ENCODE measurements around the gene PKD1L1. TPM values are rescaled to one million over a fixed set of nuclear protein-coding genes. Genes with fewer than 3 reads are reported as not detected.

Gene PKD1L1
- total RNA-seq, 1 experiment from 2014 or later: 2.8 TPM

DNA sequence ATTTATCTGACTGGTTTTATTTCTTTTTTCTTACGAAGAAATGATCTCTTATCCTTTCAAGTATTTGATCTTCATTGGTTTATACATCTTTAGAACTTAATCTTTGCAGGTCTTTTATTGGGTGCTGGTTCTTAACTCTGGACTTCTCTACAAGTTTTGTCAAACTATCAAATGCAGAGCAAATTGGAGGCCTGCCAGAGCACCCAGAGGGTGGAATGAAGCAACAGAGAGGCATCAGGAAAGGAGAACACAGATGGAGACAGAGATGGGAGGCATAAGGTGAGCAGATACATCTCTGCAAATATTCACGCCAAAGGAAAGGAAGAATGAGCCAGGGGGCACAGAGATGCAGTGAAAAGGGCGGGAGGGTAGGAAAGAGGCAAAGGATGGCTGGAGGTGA lies 130.3 kb downstream of the PKD1L1 start:
- H3K27ac ChIP-seq (ENCODE audit: low read length): peak overlapping the region; percentile 73
- H3K4me3 ChIP-seq (ENCODE audit: low read length): no peak overlapping the region
- H2AFZ ChIP-seq (ENCODE audit: low read length): no peak overlapping the region
- no peaks in the 10 kb centered on the region for H3K27me3 ChIP-seq (ENCODE audit: low read length)
- H3K9me3 ChIP-seq (ENCODE audit: low read length): no peaks in the 10 kb centered on the region
- H4K20me1 ChIP-seq (ENCODE audit: insufficient read depth, low read depth, low read length): no peaks in the 10 kb centered on the region
- no peak for DNase-seq
- no peaks in the 10 kb centered on the region for H3K9me2 ChIP-seq (replicated peaks; ENCODE audit: insufficient read depth, low read length)
- peaks cover 43% of the 10 kb centered on the region for H3K4me1 ChIP-seq (ENCODE audit: low read length)
- no peak overlapping the region for H3K9ac ChIP-seq (ENCODE audit: low read length)
- no peaks in the 10 kb centered on the region for H3K79me2 ChIP-seq (ENCODE audit: low read length)
- no peak overlapping the region for H3K4me2 ChIP-seq (ENCODE audit: low read depth, low read length, poor library complexity, severe bottlenecking)
- H3K36me3 ChIP-seq (ENCODE audit: insufficient read depth, low read length): no peaks in the 10 kb centered on the region

DNA sequence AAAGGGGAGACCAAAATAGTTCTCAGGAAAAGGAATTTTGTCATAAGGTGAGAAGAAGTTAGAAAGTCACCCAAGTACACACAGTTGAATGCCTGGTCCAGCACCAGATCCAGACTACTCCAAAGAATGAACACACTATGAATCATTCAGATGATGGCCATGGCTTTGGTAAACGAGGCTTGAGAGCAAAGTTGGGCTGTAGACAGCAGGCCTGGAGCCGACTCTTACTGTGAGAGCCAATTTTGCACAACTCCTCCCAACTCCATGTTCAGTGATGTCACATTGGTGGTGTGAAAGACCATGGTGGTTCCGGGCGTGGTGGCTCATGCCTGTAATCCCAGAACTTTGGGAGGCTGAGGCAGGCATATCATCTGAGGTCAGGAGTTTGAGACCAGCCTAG lies 131.6 kb downstream of the PKD1L1 start:
- no peaks in the 10 kb centered on the region for H4K20me1 ChIP-seq (ENCODE audit: insufficient read depth, low read depth, low read length)
- no peak overlapping the region for H2AFZ ChIP-seq (ENCODE audit: low read length)
- no peaks in the 10 kb centered on the region for H3K9me2 ChIP-seq (replicated peaks; ENCODE audit: insufficient read depth, low read length)
- H3K27me3 ChIP-seq (ENCODE audit: low read length): no peaks in the 10 kb centered on the region
- peak overlapping the region; percentile 61; the same call in 1 of the 2 replicates for H3K27ac ChIP-seq (ENCODE audit: low read length)
- peak; percentile 39 for DNase-seq
- no peaks in the 10 kb centered on the region for H3K9me3 ChIP-seq (ENCODE audit: low read length)
- no peaks in the 10 kb centered on the region for H3K79me2 ChIP-seq (ENCODE audit: low read length)
- H3K4me2 ChIP-seq (ENCODE audit: low read depth, low read length, poor library complexity, severe bottlenecking): no peak overlapping the region
- peaks cover 52% of the 10 kb centered on the region for H3K4me1 ChIP-seq (ENCODE audit: low read length)
- no peak overlapping the region for H3K9ac ChIP-seq (ENCODE audit: low read length)
- no peak overlapping the region for H3K4me3 ChIP-seq (ENCODE audit: low read length)
- H3K36me3 ChIP-seq (ENCODE audit: insufficient read depth, low read length): no peaks in the 10 kb centered on the region

- Histone ChIP-seq H3K27ac (ENCODE audit: low read length) (peak overlapping the region; percentile 61; the same call in 1 of the 2 replicates), H3K9me3 (ENCODE audit: low read length) (no peaks in the 10 kb centered on the region), H3K9ac (ENCODE audit: low read length) (no peak overlapping the region), H3K4me1 (ENCODE audit: low read length) (peaks cover 60% of the 10 kb centered on the region), H3K4me2 (ENCODE audit: low read depth, low read length, poor library complexity, severe bottlenecking) (no peak overlapping the region), H4K20me1 (ENCODE audit: insufficient read depth, low read depth, low read length) (no peaks in the 10 kb centered on the region), H3K4me3 (ENCODE audit: low read length) (no peak overlapping the region), H3K27me3 (ENCODE audit: low read length) (no peaks in the 10 kb centered on the region), H3K79me2 (ENCODE audit: low read length) (no peaks in the 10 kb centered on the region), H3K9me2 (replicated peaks; ENCODE audit: insufficient read depth, low read length) (no peaks in the 10 kb centered on the region), H2AFZ (ENCODE audit: low read length) (no peak overlapping the region), H3K36me3 (ENCODE audit: insufficient read depth, low read length) (no peaks in the 10 kb centered on the region)
- DNase-seq: no peak
These were observed 132.4 kb downstream of the PKD1L1 start for GRCh38 chr7:47815867-47816266.

DNA sequence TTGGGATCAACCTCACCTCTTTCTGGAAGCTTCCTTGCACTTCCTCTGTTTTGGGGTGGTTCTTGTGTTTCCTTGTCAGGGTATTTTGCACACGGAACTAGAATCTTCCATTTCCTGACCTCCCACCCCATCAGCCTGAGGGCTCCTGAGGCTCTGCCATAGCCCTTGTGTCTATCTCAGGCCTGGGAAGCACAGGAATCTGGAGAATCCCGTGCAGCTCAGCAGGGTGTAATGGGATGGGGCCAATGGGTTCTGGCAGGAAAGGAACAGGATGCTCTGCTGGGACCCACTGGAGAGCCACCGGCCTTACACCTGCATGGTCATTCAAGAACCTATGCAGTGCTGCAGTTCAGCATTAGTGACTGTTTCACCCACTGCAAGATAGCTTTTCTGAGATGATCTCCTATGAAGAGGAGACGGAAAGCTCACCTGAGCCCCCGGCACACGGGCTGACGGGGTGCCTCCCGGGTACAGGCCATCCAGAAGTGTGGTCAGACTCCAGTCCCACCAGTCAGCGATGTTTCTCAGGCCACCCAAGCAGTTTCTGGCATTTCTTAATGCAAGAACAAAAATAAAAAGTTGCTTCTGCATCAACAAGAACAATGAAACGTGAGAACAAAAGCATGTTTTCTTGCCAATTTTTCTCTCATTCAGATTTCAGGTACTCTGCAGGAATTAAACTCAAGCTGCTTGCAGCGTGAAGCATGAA lies 133.2 kb downstream of the PKD1L1 start:
- peak overlapping the region; percentile 37; the same call in 1 of the 2 replicates for H3K27ac ChIP-seq (ENCODE audit: low read length)
- no peak overlapping the region for H2AFZ ChIP-seq (ENCODE audit: low read length)
- no peak overlapping the region for H3K4me3 ChIP-seq (ENCODE audit: low read length)
- H3K4me1 ChIP-seq (ENCODE audit: low read length): peaks cover 68% of the 10 kb centered on the region
- no peaks in the 10 kb centered on the region for H3K9me2 ChIP-seq (replicated peaks; ENCODE audit: insufficient read depth, low read length)
- no peaks in the 10 kb centered on the region for H3K27me3 ChIP-seq (ENCODE audit: low read length)
- no peaks in the 10 kb centered on the region for H3K79me2 ChIP-seq (ENCODE audit: low read length)
- H4K20me1 ChIP-seq (ENCODE audit: insufficient read depth, low read depth, low read length): no peaks in the 10 kb centered on the region
- no peak overlapping the region for H3K4me2 ChIP-seq (ENCODE audit: low read depth, low read length, poor library complexity, severe bottlenecking)
- DNase-seq: no peak
- H3K9ac ChIP-seq (ENCODE audit: low read length): no peak overlapping the region
- no peaks in the 10 kb centered on the region for H3K9me3 ChIP-seq (ENCODE audit: low read length)
- H3K36me3 ChIP-seq (ENCODE audit: insufficient read depth, low read length): no peaks in the 10 kb centered on the region

DNA sequence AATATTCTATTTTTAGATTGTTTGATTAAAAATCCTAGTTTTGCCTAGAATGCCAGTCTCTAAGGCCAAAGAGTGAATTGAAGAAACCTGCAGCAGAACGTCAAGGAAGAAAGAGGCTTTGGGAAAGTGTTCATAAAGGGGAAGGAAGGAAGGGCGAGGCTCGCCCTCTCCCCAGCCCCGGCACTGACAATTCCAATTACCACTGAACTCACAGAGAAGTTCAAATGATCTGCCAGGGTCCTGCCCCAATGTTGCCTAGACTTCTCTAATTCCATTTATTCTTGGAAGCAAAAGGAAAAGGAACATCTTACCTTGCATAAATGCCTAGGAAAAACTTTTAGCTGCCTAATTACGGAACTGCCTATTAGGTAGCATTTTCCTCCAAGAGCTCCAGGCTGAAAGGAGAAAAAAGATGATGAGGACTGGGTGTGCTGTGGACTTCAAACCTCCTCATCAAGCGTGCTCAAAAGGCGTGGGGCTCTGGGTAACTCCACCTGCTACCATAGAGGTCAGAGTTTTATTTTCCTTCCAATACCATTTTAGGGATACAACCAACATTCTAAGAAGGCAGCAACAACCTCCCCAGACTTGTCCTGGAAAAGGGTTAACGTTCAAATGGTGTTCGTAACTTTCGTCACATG lies 134.5 kb downstream of the PKD1L1 start:
- DNase-seq: peak; percentile 40
- Histone ChIP-seq H3K79me2 (ENCODE audit: low read length) (no peaks in the 10 kb centered on the region), H4K20me1 (ENCODE audit: insufficient read depth, low read depth, low read length) (no peaks in the 10 kb centered on the region), H3K4me2 (ENCODE audit: low read depth, low read length, poor library complexity, severe bottlenecking) (no peak overlapping the region), H3K9ac (ENCODE audit: low read length) (no peak overlapping the region), H3K9me2 (replicated peaks; ENCODE audit: insufficient read depth, low read length) (no peaks in the 10 kb centered on the region), H2AFZ (ENCODE audit: low read length) (no peak overlapping the region), H3K4me1 (ENCODE audit: low read length) (peaks cover 68% of the 10 kb centered on the region), H3K36me3 (ENCODE audit: insufficient read depth, low read length) (no peaks in the 10 kb centered on the region), H3K27me3 (ENCODE audit: low read length) (no peaks in the 10 kb centered on the region), H3K4me3 (ENCODE audit: low read length) (no peak overlapping the region), H3K9me3 (ENCODE audit: low read length) (no peaks in the 10 kb centered on the region), H3K27ac (ENCODE audit: low read length) (peak overlapping the region; percentile 37)

DNA sequence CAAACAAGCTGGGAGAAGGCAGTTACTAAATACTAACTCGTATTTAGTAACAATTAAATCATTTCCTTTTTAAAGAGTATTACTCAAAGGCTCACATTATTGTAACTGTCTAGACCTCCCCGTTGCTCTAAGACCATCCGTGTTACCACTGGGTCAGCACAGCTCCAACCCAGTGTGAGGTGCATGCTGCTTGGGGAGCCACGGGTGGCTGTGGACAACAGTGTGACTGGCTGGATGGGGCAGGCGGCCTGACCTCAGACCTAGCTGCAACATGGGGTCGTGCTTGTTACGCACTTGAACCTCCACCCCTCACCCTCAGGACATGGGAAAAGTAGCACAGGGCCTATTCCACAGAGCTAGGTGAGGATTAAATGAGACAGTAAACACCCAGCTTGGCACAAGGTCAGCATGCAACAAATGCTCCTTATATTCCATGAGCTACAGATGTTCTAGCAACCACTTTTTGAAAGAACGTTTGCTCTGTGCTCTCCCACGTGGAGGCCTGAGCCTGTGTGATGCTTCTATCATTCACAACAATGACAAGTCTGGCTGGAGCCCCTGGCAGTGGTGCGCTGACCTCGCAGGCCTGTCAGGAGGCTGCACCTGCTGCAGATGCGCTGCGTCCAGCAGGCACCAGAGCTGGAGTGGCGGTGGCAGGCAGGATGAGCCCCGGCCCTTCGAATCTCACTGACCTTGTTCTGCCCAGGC lies 135.7 kb downstream of the PKD1L1 start:
- Histone ChIP-seq H3K36me3 (ENCODE audit: insufficient read depth, low read length) (no peaks in the 10 kb centered on the region), H3K4me1 (ENCODE audit: low read length) (peaks cover 68% of the 10 kb centered on the region), H3K9me3 (ENCODE audit: low read length) (no peaks in the 10 kb centered on the region), H3K4me2 (ENCODE audit: low read depth, low read length, poor library complexity, severe bottlenecking) (no peak overlapping the region), H3K4me3 (ENCODE audit: low read length) (no peak overlapping the region), H3K79me2 (ENCODE audit: low read length) (no peaks in the 10 kb centered on the region), H2AFZ (ENCODE audit: low read length) (no peak overlapping the region), H3K9ac (ENCODE audit: low read length) (no peak overlapping the region), H3K27me3 (ENCODE audit: low read length) (no peaks in the 10 kb centered on the region), H3K9me2 (replicated peaks; ENCODE audit: insufficient read depth, low read length) (no peaks in the 10 kb centered on the region), H4K20me1 (ENCODE audit: insufficient read depth, low read depth, low read length) (no peaks in the 10 kb centered on the region), H3K27ac (ENCODE audit: low read length) (peak overlapping the region; percentile 98)
- DNase-seq: peak; percentile 39

DNA sequence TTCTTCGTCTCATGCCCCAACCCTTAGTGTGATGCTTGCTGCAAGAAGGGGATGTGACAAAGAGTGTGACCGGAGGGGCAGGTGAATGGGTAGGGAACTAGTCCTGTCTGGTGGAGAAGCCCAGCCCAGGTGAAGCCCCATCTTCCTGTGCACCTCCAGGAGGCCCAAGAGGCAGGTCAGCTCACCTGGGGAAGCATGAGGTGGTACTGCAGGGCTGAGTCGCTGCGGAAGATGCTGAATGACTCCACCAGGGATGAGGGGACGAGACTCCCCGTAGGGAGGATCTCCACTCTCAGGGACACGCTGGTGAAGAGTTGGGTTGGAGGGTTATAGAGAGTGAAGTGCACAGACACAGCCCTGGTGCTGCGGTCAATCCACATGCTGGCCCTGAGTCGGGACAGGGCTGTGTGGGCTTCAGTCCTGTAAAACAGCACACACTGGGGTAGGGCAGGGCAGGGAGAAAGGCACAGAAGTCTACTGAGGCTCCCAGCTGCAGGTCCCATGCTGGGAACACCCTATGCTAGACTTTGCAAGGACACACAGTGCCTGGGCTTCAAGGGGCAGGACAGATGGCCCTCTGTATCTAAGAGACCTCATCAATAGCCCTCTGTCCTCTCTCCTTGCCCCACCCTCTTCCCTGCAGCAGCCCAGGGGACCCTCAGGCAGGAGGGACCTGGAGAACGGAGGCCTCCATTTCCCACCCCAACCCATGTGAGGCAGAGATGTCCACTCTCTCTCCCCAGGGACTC lies 136.5 kb downstream of the PKD1L1 start:
- Histone ChIP-seq H3K4me1 (ENCODE audit: low read length) (peaks cover 73% of the 10 kb centered on the region), H3K9me3 (ENCODE audit: low read length) (no peaks in the 10 kb centered on the region), H3K36me3 (ENCODE audit: insufficient read depth, low read length) (no peaks in the 10 kb centered on the region), H3K4me3 (ENCODE audit: low read length) (no peak overlapping the region), H3K27ac (ENCODE audit: low read length) (peak overlapping the region; percentile 98), H3K79me2 (ENCODE audit: low read length) (no peaks in the 10 kb centered on the region), H3K9me2 (replicated peaks; ENCODE audit: insufficient read depth, low read length) (no peaks in the 10 kb centered on the region), H2AFZ (ENCODE audit: low read length) (no peak overlapping the region), H3K27me3 (ENCODE audit: low read length) (no peaks in the 10 kb centered on the region), H4K20me1 (ENCODE audit: insufficient read depth, low read depth, low read length) (no peaks in the 10 kb centered on the region), H3K4me2 (ENCODE audit: low read depth, low read length, poor library complexity, severe bottlenecking) (peak overlapping the region; percentile 64), H3K9ac (ENCODE audit: low read length) (peak overlapping the region; percentile 29)
- peak; percentile 45 for DNase-seq

- H3K4me2 ChIP-seq (ENCODE audit: low read depth, low read length, poor library complexity, severe bottlenecking): peak overlapping the region; percentile 64
- no peak overlapping the region for H2AFZ ChIP-seq (ENCODE audit: low read length)
- peak; percentile 77 for DNase-seq
- H4K20me1 ChIP-seq (ENCODE audit: insufficient read depth, low read depth, low read length): no peaks in the 10 kb centered on the region
- peak overlapping the region; percentile 74 for H3K9ac ChIP-seq (ENCODE audit: low read length)
- H3K79me2 ChIP-seq (ENCODE audit: low read length): no peaks in the 10 kb centered on the region
- no peaks in the 10 kb centered on the region for H3K9me2 ChIP-seq (replicated peaks; ENCODE audit: insufficient read depth, low read length)
- H3K9me3 ChIP-seq (ENCODE audit: low read length): no peaks in the 10 kb centered on the region
- H3K27me3 ChIP-seq (ENCODE audit: low read length): no peaks in the 10 kb centered on the region
- H3K4me3 ChIP-seq (ENCODE audit: low read length): peak overlapping the region; percentile 51
- H3K27ac ChIP-seq (ENCODE audit: low read length): peak overlapping the region; percentile 98
- H3K4me1 ChIP-seq (ENCODE audit: low read length): peaks cover 81% of the 10 kb centered on the region
- no peaks in the 10 kb centered on the region for H3K36me3 ChIP-seq (ENCODE audit: insufficient read depth, low read length)
These were observed 138.9 kb downstream of the PKD1L1 start for GRCh38 chr7:47809387-47809786.
